Brain microvascular endothelial cell (primary cell): ENCODE measurements around the gene MAST3.
A peak's percentile ranks its signal among the peaks of the same experiment; 100 is the strongest.
"Not testable (repeated sequence)": the region's sequence is repeated elsewhere in the genome, so short reads cannot be mapped to it uniquely, and the experiment has no call there.

ENCODE experiments used
- DNase-seq: peaks from one replicate; pipeline ENCODE4 v3.0.0-alpha.2; 2020
- H3K27ac ChIP-seq: fragments of 250-450 bp; sonication (Bioruptor Pico); 2 replicates; pipeline ENCODE4 v1.5.1; 2020; ENCODE audit warnings: mild to moderate bottlenecking, moderate library complexity
- H3K27me3 ChIP-seq: fragments of 250-450 bp; sonication (Bioruptor Pico); replicated peaks from 2 replicates; pipeline ENCODE4 v1.5.1; 2020; ENCODE audit warnings: mild to moderate bottlenecking
- H3K36me3 ChIP-seq: fragments of 250-450 bp; sonication (Bioruptor Pico); replicated peaks from 2 replicates; pipeline ENCODE4 v1.5.1; 2020; ENCODE audit warnings: mild to moderate bottlenecking
- H3K4me3 ChIP-seq: 2 replicates; pipeline ENCODE4 v1.5.1; 2011; ENCODE audit warnings: low read depth, mild to moderate bottlenecking, control low read depth, low read length, moderate library complexity
- CTCF ChIP-seq: IDR thresholded peaks from 2 replicates; pipeline ENCODE4 v1.5.1; 2011; ENCODE audit warnings: low read depth, mild to moderate bottlenecking, moderate library complexity, low read length, control low read depth, inconsistent platforms; ENCODE audit errors: missing control alignments
- in situ Hi-C: cut with HindIII; loops from 2 replicates; pipeline ENCODE4 v1.10.0; 2017; ENCODE audit warnings: low sequenced_read_pairs, low pct_ligation_motif_present

Gene MAST3

GRCh38 chr19:18073197-18073596 lies 24.4 kb upstream of the MAST3 start:
- H3K4me3 ChIP-seq = no peak overlapping the region
- no peak for DNase-seq

GRCh38 chr19:18074192-18074591 lies 23.4 kb upstream of the MAST3 start:
- DNase-seq = no peak

More at GRCh38 chr19:18073197-18073596, 24.4 kb upstream of the MAST3 start:
- in situ Hi-C loops = no loop called here
- no peak overlapping the region for H3K27ac ChIP-seq
- no peaks in the 10 kb centered on the region for H3K36me3 ChIP-seq
- H3K27me3 ChIP-seq = no peaks in the 10 kb centered on the region
- no peak for TF ChIP-seq CTCF

GRCh38 chr19:18083929-18084684 lies 13.5 kb upstream of the MAST3 start:
- Histone ChIP-seq H3K4me3 (no peak overlapping the region), H3K36me3 (no peaks in the 10 kb centered on the region), H3K27me3 (no peaks in the 10 kb centered on the region), H3K27ac (no peak overlapping the region)
- TF ChIP-seq CTCF = no peak
- in situ Hi-C loops = no loop called here
- no peak for DNase-seq

More at GRCh38 chr19:18074192-18074591, 23.4 kb upstream of the MAST3 start:
- Histone ChIP-seq H3K36me3 (no peaks in the 10 kb centered on the region), H3K27ac (no peak overlapping the region), H3K4me3 (no peak overlapping the region), H3K27me3 (no peaks in the 10 kb centered on the region)
- peak; percentile 25 for TF ChIP-seq CTCF
- in situ Hi-C loops = no loop called here

GRCh38 chr19:18085702-18086457 lies 11.7 kb upstream of the MAST3 start:
- DNase-seq = no peak
- no peak overlapping the region for H3K4me3 ChIP-seq
- no peak overlapping the region for H3K27ac ChIP-seq
- TF ChIP-seq CTCF = no peak
- in situ Hi-C loops = no loop called here
- H3K36me3 ChIP-seq = no peaks in the 10 kb centered on the region
- no peaks in the 10 kb centered on the region for H3K27me3 ChIP-seq

- Histone ChIP-seq H3K27me3 (no peaks in the 10 kb centered on the region), H3K36me3 (no peaks in the 10 kb centered on the region), H3K27ac (no peak within 1 kb of the TSS), H3K4me3 (no peak within 1 kb of the TSS)
- DNase-seq = no peak
- no peak for TF ChIP-seq CTCF
- in situ Hi-C loops = no loop called here
Observed at GRCh38 chr19:18086590-18087138, 10.9 kb upstream of the MAST3 start, which contains the start of gene IL12RB1. IL12RB1 (minus strand) TSS chr19:18086934; CDS start chr19:18086823, 111 bp downstream.

- in situ Hi-C loops, DNase-seq, H3K27ac ChIP-seq: not testable (repeated sequence)
Observed at GRCh38 chr19:18089096-18089541, 8.5 kb upstream of the MAST3 start.

More at GRCh38 chr19:18089096-18089541, 8.5 kb upstream of the MAST3 start:
- H3K4me3 ChIP-seq, H3K36me3 ChIP-seq, H3K27me3 ChIP-seq: not testable (repeated sequence)
